NB4 (cell line): Measurements from ENCODE around the gene TNRC18.

Experiments
- CTCF ChIP-seq: IDR thresholded peaks from one replicate; pipeline ENCODE4 v1.5.1; 2012; ENCODE audit warnings: low read depth, low read length
- MYC ChIP-seq: IDR thresholded peaks from 2 replicates; pipeline ENCODE4 v1.6.1; 2011; ENCODE audit warnings: low read depth, low read length
- TF ChIP-seq, protein P1 (sequence below): IDR thresholded peaks from 2 replicates; pipeline ENCODE4 v1.6.1; 2011; ENCODE audit warnings: low read depth, low read length

DNA sequence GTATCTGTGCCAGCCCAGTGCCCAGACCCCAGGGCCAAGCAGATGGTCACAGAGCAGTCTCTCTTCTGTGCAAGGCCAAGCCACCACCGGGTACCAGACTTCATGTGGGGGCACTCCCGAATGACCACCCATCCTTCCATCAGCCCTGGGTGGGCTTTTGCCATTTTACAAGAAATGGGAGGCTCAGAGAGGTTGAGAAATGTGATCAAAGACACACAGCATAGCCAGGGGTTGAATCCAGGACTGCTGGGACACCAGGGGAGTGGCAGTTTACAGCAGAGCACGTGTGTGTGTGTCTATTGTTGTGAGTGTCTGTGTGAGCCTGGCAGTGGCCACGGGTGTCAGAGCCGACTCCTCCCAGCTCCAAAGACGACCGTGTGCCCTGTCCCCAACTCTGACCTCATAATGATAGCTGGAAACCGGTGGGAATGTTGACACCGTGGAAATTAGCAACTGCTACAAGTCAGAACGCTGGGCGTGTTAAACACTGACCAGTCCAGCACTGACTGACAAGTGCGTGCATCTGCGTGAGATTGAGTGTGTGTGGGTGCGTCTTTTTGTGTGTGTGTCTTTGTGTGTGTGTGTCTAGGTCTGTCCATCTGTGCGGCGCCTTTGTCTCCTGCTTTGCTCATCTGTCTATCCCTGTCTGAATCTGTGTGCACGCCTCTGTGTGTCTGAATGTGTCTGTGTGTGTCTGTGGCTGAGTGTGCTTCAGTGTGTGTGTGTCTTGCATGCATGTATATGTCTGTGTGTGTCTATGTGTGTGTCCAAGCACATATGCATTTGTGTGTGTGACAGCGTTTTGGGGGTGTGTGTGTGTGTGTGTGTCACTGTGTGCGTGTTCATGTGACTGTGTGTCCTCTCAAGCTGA lies 158.1 kb downstream of the TNRC18 start:
- no peak for TF ChIP-seq CTCF
- no peak for TF ChIP-seq MYC
- TF ChIP-seq, protein P1, sequence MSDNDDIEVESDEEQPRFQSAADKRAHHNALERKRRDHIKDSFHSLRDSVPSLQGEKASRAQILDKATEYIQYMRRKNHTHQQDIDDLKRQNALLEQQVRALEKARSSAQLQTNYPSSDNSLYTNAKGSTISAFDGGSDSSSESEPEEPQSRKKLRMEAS: no peak
